Thoracic aorta (tissue), 2 donors: ENCODE results near the gene GRAPL. TPM values are rescaled to one million over a fixed set of nuclear protein-coding genes. Genes with fewer than 3 reads are reported as not detected.
"Not testable (repeated sequence)": the region's sequence is repeated elsewhere in the genome, so short reads cannot be mapped to it uniquely, and the experiment has no call there.

ENCODE experiments used
- ATAC-seq: fragments of 150-250 bp; one replicate; pipeline ENCODE4 v1.8.0; 2017; ENCODE audit warnings: low read depth; ENCODE audit not compliant: insufficient number of reproducible peaks, low FRiP score
- DNase-seq: peaks from one replicate; pipeline ENCODE4 v3.0.0-alpha.2; 2020; ENCODE audit warnings: low spot score
- H3K27ac ChIP-seq, 2 donors: fragments of 200-600 bp; sonication (generic); 1 replicate in 1 of 2; 2 replicates in 1 of 2; pipeline ENCODE4 v1.5.1; 2016; ENCODE audit warnings: mild to moderate bottlenecking in 2 of 2, moderate library complexity in 2 of 2
- H3K27me3 ChIP-seq: fragments of 200-600 bp; sonication (generic); replicated peaks from 2 replicates; pipeline ENCODE4 v1.6.0; 2016; ENCODE audit warnings: mild to moderate bottlenecking; ENCODE audit not compliant: insufficient read depth
- H3K36me3 ChIP-seq: fragments of 200-600 bp; sonication (generic); one replicate; pipeline ENCODE4 v1.5.1; 2016
- H3K4me1 ChIP-seq, 2 donors: fragments of 200-600 bp; sonication (generic); 1 replicate in 1 of 2; 2 replicates in 1 of 2; pipeline versions ENCODE4 v1.5.1 to v1.6.0; 2016; ENCODE audit warnings: low read depth in 2 of 2, mild to moderate bottlenecking in 1 of 2; ENCODE audit not compliant: control insufficient read depth in 1 of 2
- H3K4me3 ChIP-seq: fragments of 200-600 bp; sonication (generic); 2 replicates; pipeline ENCODE4 v1.5.1; 2016; ENCODE audit warnings: mild to moderate bottlenecking
- H3K9me3 ChIP-seq: fragments of 200-600 bp; sonication (generic); 2 replicates; pipeline ENCODE4 v1.5.1; 2016
- total RNA-seq, 2 donors: library from RNA; depleted of rRNA; stranded (reverse); fragments of >200 nt; gene quantifications; one replicate each; pipeline versions ENCODE4 v1.1.0 to v1.2.3, GENCODE V29; 2016

GRAPL gene
- total RNA-seq, 2 donors from 2014 or later, result 0.54 to 3.0 TPM

GRCh38 chr17:19161308-19162107, 34.1 kb downstream of the GRAPL start:
- not testable (repeated sequence) for H3K9me3 ChIP-seq, H3K27me3 ChIP-seq, H3K4me1 ChIP-seq, H3K36me3 ChIP-seq, H3K4me3 ChIP-seq, DNase-seq, ATAC-seq, H3K27ac ChIP-seq

GRCh38 chr17:19162384-19163216, 35.2 kb downstream of the GRAPL start:
- not testable (repeated sequence) for H3K4me3 ChIP-seq, H3K4me1 ChIP-seq, H3K27ac ChIP-seq, H3K9me3 ChIP-seq, H3K27me3 ChIP-seq, H3K36me3 ChIP-seq, DNase-seq
- peak; percentile 38 for ATAC-seq

- not testable (repeated sequence) for ATAC-seq, H3K4me1 ChIP-seq
Measured at GRCh38 chr17:19174422-19174821, 47.0 kb downstream of the GRAPL start.

GRCh38 chr17:19175410-19175809, 48.0 kb downstream of the GRAPL start:
- not testable (repeated sequence) for H3K27ac ChIP-seq, DNase-seq, H3K27me3 ChIP-seq, H3K36me3 ChIP-seq, ATAC-seq, H3K4me1 ChIP-seq, H3K9me3 ChIP-seq, H3K4me3 ChIP-seq

More at GRCh38 chr17:19174422-19174821, 47.0 kb downstream of the GRAPL start:
- H3K27ac ChIP-seq, H3K4me3 ChIP-seq, H3K36me3 ChIP-seq, H3K27me3 ChIP-seq, H3K9me3 ChIP-seq, DNase-seq: not testable (repeated sequence)

- not testable (repeated sequence) for DNase-seq
Measured at GRCh38 chr17:19181040-19181875, 53.9 kb downstream of the GRAPL start.

GRCh38 chr17:19187883-19188869, 60.8 kb downstream of the GRAPL start:
- H3K4me3 ChIP-seq, ATAC-seq, H3K4me1 ChIP-seq, DNase-seq, H3K27me3 ChIP-seq, H3K9me3 ChIP-seq, H3K36me3 ChIP-seq: not testable (repeated sequence)
- H3K27ac ChIP-seq, result peak overlapping the region in 1 of 2 donors; percentile 61

More at GRCh38 chr17:19181040-19181875, 53.9 kb downstream of the GRAPL start:
- ATAC-seq, result peak; percentile 77
- not testable (repeated sequence) for H3K27me3 ChIP-seq, H3K4me1 ChIP-seq, H3K9me3 ChIP-seq, H3K36me3 ChIP-seq, H3K27ac ChIP-seq, H3K4me3 ChIP-seq

- H3K4me1 ChIP-seq, H3K9me3 ChIP-seq, H3K4me3 ChIP-seq, DNase-seq, H3K27ac ChIP-seq, H3K27me3 ChIP-seq, H3K36me3 ChIP-seq: not testable (repeated sequence)
- ATAC-seq, result peak; percentile 43
Measured at GRCh38 chr17:19188870-19189708, 61.7 kb downstream of the GRAPL start.

- ATAC-seq, H3K27ac ChIP-seq, H3K36me3 ChIP-seq: not testable (repeated sequence)
Measured at GRCh38 chr17:19189781-19190405, 62.5 kb downstream of the GRAPL start.

GRCh38 chr17:19196382-19197204, 69.2 kb downstream of the GRAPL start:
- H3K9me3 ChIP-seq, H3K36me3 ChIP-seq, H3K4me1 ChIP-seq, DNase-seq, H3K27me3 ChIP-seq: not testable (repeated sequence)
- peak overlapping the region; percentile 72 for H3K4me3 ChIP-seq
- ATAC-seq, result peak; percentile 89
- H3K27ac ChIP-seq, result peak overlapping the region in 1 of 2 donors; percentile 52

More at GRCh38 chr17:19189781-19190405, 62.5 kb downstream of the GRAPL start:
- H3K4me3 ChIP-seq, H3K4me1 ChIP-seq, H3K9me3 ChIP-seq, H3K27me3 ChIP-seq, DNase-seq: not testable (repeated sequence)
